CD4-positive, alpha-beta T cell treated with Interferon alpha-2 for 1 hour (primary cell): ENCODE data around the gene SLC9A7.
A peak's percentile ranks its signal among the peaks of the same experiment; 100 is the strongest.

Source experiments
- DNase-seq, 2 donors: peaks; one replicate each; pipeline ENCODE4 v3.0.0-alpha.2; 2020 to 2022

The SLC9A7 gene

DNA sequence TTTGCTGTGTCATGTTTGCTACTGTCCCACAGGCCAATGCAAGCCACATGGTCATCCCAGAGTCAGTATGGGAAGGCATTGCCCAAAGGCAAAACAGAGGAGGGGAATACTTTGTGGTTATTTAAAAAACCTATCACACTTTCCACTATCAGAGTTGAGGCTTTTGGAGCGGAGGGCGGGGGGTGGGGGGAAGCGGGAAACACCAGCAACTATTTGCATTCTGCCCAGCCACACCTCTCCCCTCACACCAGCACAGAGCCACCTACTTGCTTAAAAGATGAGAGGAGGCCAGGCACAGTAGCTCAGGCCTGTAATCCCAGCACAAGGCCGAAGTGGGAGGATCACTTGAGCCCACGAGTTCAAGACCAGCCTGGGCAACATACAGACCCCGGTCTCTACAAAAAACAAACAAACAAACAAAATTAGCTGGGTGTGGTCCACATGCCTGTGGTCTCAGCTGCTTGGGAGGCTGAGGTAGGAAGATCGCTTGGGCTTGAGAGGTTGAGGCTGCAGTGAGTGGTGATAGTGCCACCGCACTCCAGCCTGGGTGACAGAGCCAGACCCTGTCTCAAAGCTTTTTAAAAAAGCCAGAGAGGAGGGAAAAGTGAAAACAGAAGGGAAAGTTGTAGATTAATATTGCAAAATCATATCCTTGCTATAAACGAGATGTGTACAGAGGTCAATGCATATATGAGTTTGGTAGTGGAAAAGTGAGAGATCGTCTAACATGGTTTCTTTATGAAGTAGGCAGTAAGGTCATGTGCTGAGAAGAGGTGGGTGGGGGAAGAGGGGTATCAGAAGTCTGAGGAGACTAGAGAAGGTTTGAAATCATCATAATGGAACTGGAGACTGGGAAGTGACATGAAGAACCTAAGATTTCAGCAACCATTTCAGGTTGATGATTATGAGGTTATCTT lies 187.2 kb downstream of the SLC9A7 start:
- DNase-seq, result no peak

DNA sequence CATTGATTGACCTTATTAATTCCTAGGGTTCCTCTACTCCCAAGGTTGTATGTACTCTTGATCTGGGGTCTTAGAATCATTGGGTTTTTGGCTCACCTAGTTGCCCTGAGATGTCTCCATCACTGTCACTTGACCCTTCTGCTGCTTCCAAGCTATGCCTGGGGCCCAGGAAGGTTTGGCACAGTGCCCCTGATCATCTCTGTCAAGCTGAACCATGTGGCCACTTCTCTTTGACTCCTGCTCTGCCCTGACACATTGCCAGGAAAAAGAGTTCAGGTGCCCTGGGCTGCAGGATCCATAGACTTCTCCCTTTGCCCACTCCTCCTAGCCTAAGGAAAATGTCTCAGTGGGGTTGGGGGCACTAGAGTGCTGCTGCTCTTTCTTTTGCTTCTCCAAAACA lies 189.3 kb downstream of the SLC9A7 start:
- DNase-seq, result no peak

DNA sequence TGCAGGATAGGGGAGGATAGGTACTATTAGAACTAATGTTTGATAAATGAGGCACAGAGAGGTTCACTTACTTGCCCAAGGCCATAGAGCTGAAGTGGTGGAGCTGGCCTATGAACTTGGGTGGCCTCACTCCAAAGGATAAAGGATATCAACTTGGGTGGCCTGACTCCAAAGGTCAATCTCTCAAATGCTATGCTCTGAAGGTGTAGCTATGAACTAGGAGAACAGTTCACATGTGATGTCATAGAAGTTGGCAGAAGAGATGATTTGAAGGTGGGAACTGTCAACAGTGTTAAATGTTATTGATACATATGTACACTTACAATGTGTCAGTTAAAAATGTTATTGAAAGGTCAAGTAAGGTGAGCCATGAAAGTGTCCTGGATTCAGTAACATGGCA lies 191.5 kb downstream of the SLC9A7 start:
- DNase-seq, result no peak

DNA sequence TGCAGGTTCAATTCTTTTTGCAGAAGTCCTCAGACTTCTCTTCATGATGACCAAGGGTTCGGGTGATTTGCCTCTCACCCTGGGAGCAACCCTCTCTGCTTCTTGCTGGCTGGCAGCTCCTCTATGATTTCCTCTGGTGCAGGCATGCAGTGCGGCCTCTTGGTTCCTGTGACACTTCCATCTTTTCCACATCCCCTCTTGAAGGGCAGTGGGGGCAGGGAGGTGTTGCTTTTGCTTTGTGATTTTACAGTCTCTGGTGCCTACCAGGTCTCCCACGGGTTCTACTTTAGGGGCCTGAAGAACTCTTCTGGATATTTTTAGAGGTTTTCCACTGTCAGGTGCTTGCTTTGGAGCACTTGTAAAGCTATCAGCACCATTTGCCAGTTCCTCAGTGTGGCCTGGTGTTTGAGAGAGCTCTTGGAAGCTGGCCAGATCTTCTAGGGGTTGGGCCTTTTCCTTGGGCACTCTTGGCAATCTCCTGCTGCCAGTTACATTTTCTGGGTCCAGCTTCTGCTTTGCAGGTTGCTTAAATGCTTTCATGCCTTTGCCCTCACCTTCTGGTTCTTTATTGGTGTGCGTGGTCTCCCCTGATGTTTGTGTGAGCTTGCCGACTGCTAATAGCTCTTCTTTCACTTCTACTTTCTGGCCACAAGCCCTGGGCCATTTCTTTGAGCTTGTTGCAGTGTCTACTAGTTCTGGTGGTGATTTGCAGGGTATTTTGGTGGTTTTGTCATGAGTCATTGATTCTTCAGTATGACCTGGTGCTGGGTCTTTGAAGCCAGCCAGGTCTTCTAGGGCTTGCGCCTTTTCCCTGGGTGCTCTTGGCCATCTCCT lies 196.9 kb downstream of the SLC9A7 start:
- DNase-seq, result peak in 1 of 2 donors; percentile 9

DNA sequence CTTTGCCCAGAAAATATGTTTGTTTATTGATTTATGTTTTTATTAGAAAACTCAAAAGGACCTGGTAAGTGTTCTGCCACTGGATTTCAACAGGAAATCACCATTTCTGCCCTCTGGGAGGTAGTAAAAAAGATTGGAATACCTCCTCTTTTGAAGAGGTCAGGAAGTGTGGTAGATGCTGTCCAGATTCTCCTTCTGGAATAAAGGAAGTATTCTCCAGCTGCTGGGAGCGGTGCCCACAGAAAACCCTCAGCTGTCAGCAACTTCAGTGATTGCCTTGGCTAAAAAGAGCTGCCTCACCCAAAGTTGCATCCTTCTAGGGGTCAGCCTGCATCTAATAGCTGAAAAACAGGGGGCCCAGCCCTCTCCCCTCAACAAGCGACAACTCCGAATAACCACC lies 199.9 kb downstream of the SLC9A7 start:
- DNase-seq, result no peak

DNA sequence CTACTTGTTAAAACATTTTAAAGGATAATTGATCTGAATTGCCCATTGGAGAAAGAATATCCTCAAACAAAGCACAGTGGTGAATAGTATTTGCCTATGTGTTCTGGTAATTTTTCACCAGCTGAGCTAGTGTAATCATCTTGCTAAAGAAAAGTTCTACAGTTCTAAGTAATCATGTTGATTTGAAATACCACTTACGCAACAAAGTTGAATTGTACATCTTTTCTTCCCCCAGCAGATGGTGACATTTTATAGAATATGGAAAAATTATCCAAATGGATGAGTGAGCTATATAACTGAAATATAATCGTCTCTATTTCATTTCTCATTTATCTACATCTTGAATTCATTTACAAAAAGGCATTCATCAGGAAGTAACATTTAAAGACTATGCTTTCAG lies 204.0 kb downstream of the SLC9A7 start:
- DNase-seq, result peak in 1 of 2 donors; percentile 28

DNA sequence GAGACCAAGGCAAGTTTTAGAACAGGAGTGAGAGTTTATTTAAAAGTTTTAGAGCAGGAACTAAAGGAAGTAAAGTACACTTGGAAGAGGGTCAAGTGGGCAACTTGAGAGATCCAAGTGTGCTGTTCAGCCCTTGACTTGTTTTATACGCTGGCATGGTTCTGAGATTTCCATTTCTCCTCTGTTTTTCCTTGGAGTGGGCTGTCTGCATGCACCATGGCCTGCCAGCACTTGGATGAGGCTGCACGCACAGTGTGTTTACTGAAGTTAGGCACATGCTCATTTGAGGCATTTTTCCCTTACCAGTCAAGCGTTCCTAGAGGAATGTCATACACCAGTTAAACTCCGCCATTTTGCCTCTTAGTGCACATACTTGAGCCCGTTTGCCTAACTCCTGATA lies 205.0 kb downstream of the SLC9A7 start:
- no peak for DNase-seq

DNA sequence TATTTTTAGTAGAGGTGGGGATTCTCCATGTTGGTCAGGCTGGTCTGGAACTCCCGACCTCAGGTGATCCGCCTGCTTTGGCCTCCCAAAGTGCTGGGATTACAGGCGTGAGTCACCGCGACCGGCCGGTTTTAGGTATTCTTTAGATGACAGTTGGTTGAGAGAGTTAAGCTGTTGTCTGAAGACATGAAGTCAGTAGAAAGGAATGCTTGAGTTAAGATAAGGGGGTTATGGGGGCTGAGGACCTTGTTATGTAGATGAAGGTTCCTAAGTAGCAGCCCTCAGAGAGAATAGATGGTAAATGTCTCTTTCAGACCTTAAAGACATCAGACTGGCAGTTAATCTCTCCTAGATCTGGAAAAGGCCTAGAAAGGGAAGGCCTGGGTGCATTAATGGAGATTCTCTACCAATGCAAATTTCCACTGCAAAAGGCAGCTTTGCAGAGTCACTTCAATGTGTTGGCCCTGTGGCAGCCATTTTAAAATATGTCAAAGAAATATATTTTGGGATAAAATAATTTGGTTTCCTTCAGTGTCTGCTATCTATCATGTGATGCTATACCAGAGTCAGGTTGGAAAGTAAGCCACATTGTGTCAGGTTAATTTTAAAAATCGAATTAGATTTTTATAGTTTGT lies 207.3 kb downstream of the SLC9A7 start:
- no peak for DNase-seq

DNA sequence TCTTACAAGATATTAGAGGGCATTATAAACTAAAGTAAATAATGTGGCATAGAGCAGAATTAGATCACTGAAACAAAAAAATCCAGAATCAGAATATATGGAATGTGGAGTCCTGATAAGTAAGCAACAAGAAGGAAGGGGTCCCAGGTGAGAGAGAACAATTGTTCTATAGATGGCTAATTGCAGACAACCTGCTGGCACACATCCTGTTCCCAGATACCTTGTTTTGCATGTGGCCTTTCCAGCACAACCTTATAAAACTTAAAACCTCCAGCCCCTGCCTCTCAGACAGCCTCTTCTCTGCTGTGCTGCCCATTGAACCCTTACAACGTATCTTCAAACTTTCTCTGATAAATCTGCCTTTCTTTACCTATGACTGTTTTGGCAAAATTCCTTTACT lies 209.0 kb downstream of the SLC9A7 start:
- DNase-seq, result no peak
